GM12892 (cell line): Measurements from ENCODE around the gene GGNBP2.

ENCODE experiments used
- POLR2A ChIP-seq: IDR thresholded peaks from 2 replicates; pipeline ENCODE4 v1.6.1; 2011; ENCODE audit warnings: low read depth, low read length, control low read depth
- POLR2AphosphoS5 ChIP-seq: IDR thresholded peaks from 2 replicates; pipeline ENCODE4 v1.6.1; 2011; ENCODE audit warnings: low read depth, low read length, control low read depth
- TAF1 ChIP-seq: IDR thresholded peaks from 2 replicates; pipeline ENCODE4 v1.6.1; 2011; ENCODE audit warnings: low read depth, mild to moderate bottlenecking, control low read depth, low read length, borderline replicate concordance

DNA sequence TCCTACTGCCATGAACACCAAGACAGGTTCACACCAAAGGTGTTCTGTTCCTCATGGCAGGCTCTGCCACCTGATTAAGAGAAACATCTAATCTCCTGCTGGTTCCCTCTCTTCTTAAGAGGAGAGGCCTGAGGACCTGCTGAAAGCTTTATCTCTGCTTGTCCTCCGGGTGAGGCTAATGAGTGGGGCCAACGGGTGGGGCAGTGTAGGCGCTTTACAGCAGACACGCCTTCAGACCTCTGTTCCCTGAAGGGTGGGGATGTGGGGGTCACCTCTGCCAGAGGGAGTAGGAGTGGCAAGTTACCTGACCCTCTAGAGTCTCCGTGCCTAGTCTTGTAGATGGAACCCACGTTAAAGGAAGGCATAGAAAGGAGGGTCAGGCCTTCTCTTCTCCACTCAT lies 52.5 kb downstream of the GGNBP2 start:
- TF ChIP-seq POLR2AphosphoS5 (no peak), TAF1 (no peak), POLR2A (no peak)
